HepG2 (cell line): Measurements from ENCODE around the gene NKRF. TPM values are rescaled to one million over a fixed set of nuclear protein-coding genes. Genes with fewer than 3 reads are reported as not detected.

Experiments
- ATAC-seq: fragments of 200-7000 bp; cut with Tn5 transposase; 3 replicates; pipeline ENCODE4 v1.9.1; 2020; ENCODE audit warnings: mild to moderate bottlenecking, moderate library complexity
- BruUV-seq: library from RNA; stranded (reverse); fragments of 400-500 nt; replicated peaks from 2 replicates; lab custom pipeline; 2021; lab: Mats Ljungman, UMichigan
- CTCF ChIA-PET: fragments of 300-600 bp; formaldehyde crosslinking; extraction: SDS; loops from one replicate; lab custom pipeline; 2021; ENCODE audit warnings: low total read pairs, inconsistent platforms, low intra/inter-chr PET ratio; lab: Yijun Ruan, JAX
- POLR2A ChIA-PET: fragments of 350-600 bp; sonication (Branson Sonifier 250); formaldehyde crosslinking; loops from one replicate; lab custom pipeline; 2020; ENCODE audit warnings: antibody characterized with exemption, inconsistent platforms; lab: Yijun Ruan, JAX
- DNase-seq: peaks from one replicate; pipeline ENCODE4 v3.0.0-alpha.2; 2015; ENCODE audit warnings: low spot score
- FAIRE-seq: peaks from 3 replicates; lab custom pipeline; 2011; peaks lifted over from hg19 to GRCh38; lab: Jason Lieb, UNC
- H2AFZ ChIP-seq: one replicate; pipeline ENCODE4 v1.6.1; 2011; ENCODE audit warnings: low read length, inconsistent platforms
- H3K27ac ChIP-seq: fragments of 300-600 bp; 3 replicates; pipeline ENCODE4 v1.8.0; 2011; ENCODE audit warnings: mixed run types, mild to moderate bottlenecking, mixed read lengths, low read length, inconsistent platforms; ENCODE audit not compliant: insufficient read depth; ENCODE audit errors: extremely low read length
- H3K27me3 ChIP-seq, 2 experiments: fragments of 200-600 bp in 1 of 2; 2 replicates in 1 of 2; 3 replicates in 1 of 2; pipeline versions ENCODE4 v1.6.0 to v1.8.0; 2011; ENCODE audit warnings: low read length in 2 of 2, mild to moderate bottlenecking in 2 of 2, moderate library complexity in 2 of 2, inconsistent platforms in 1 of 2; ENCODE audit not compliant: insufficient read depth in 2 of 2, control insufficient read depth in 1 of 2
- H3K36me3 ChIP-seq, 2 experiments: fragments of 200-600 bp in 1 of 2; replicated peaks in 1 of 2; 2 replicates in 1 of 2; 3 replicates in 1 of 2; pipeline versions ENCODE4 v1.5.1 to v1.8.0; 2011; ENCODE audit warnings: low read length in 2 of 2, inconsistent platforms in 1 of 2; ENCODE audit not compliant: insufficient read depth in 2 of 2, control insufficient read depth in 1 of 2
- H3K4me1 ChIP-seq: 2 replicates; pipeline ENCODE4 v1.5.1; 2012; ENCODE audit warnings: low read length, inconsistent platforms; ENCODE audit not compliant: insufficient read depth
- H3K4me2 ChIP-seq: 2 replicates; pipeline ENCODE4 v1.6.0; 2011; ENCODE audit warnings: low read depth, low read length, inconsistent platforms
- H3K4me3 ChIP-seq, 3 experiments: fragments of 200-600 bp in 1 of 3; sonication (generic), shearing (Covaris generic) in 1 of 3; replicated peaks in 1 of 3; 2 replicates each; pipeline ENCODE4 v1.5.1; 2011 to 2016; ENCODE audit warnings: low read length in 3 of 3, inconsistent platforms in 2 of 3, low read depth in 2 of 3, mild to moderate bottlenecking in 2 of 3, control low read depth in 1 of 3, mixed read lengths in 1 of 3; ENCODE audit not compliant: insufficient read depth in 1 of 3
- H3K79me2 ChIP-seq: one replicate; pipeline ENCODE4 v1.6.1; 2011; ENCODE audit warnings: low read length, inconsistent platforms; ENCODE audit not compliant: insufficient read depth
- H3K9ac ChIP-seq: 2 replicates; pipeline ENCODE4 v1.6.0; 2011; ENCODE audit warnings: mild to moderate bottlenecking, low read depth, low read length, inconsistent platforms; ENCODE audit not compliant: insufficient read depth
- H3K9me3 ChIP-seq: 2 replicates; pipeline ENCODE4 v1.5.1; 2012; ENCODE audit warnings: mild to moderate bottlenecking, low read length
- H4K20me1 ChIP-seq: 2 replicates; pipeline ENCODE4 v1.6.0; 2011; ENCODE audit warnings: inconsistent platforms, mild to moderate bottlenecking, low read length, moderate library complexity; ENCODE audit not compliant: insufficient read depth
- ATF1 ChIP-seq: IDR thresholded peaks from 2 replicates; pipeline ENCODE4 v1.6.1; 2016; ENCODE audit warnings: mild to moderate bottlenecking, control low read depth
- DDIT3 ChIP-seq: sonication (generic); formaldehyde crosslinking; IDR thresholded peaks from 2 replicates; pipeline ENCODE4 v1.4.0; 2020; ENCODE audit warnings: mild to moderate bottlenecking, missing genetic modification reagents
- HMGXB4 ChIP-seq, 2 experiments: sonication (generic) in 1 of 2; formaldehyde crosslinking in 1 of 2; IDR thresholded peaks; 2 replicates each; pipeline versions ENCODE4 v1.4.0 to v1.6.1; 2018 to 2020; ENCODE audit warnings: missing genetic modification reagents in 2 of 2, borderline replicate concordance in 1 of 2, low read depth in 1 of 2, mild to moderate bottlenecking in 1 of 2, missing biosample characterization in 1 of 2
- JDP2 ChIP-seq: sonication (generic); formaldehyde crosslinking; IDR thresholded peaks from 2 replicates; pipeline ENCODE4 v1.8.1; 2022; ENCODE audit warnings: missing genetic modification reagents, borderline replicate concordance
- MBD4 ChIP-seq: IDR thresholded peaks from 2 replicates; pipeline ENCODE4 v1.6.1; 2012; ENCODE audit warnings: low read length, inconsistent platforms, borderline replicate concordance
- RAD51 ChIP-seq: fragments of 450-650 bp; IDR thresholded peaks from 2 replicates; pipeline ENCODE4 v1.6.1; 2016; ENCODE audit warnings: borderline replicate concordance
- SKI ChIP-seq: fragments of 450-650 bp; IDR thresholded peaks from one replicate; pipeline ENCODE4 v1.6.1; 2018; ENCODE audit warnings: mild to moderate bottlenecking; ENCODE audit not compliant: partially characterized antibody
- SKIL ChIP-seq: sonication (generic); formaldehyde crosslinking; IDR thresholded peaks from 2 replicates; pipeline ENCODE4 v1.8.0; 2022; ENCODE audit warnings: missing genetic modification reagents, mild to moderate bottlenecking, moderate library complexity, borderline replicate concordance
- USF2 ChIP-seq, 2 experiments: sonication (generic) in 1 of 2; formaldehyde crosslinking in 1 of 2; IDR thresholded peaks; 2 replicates each; pipeline versions ENCODE4 v1.5.1 to v1.6.1; 2011 to 2020; ENCODE audit warnings: borderline replicate concordance in 1 of 2, low read depth in 1 of 2, low read length in 1 of 2, mild to moderate bottlenecking in 1 of 2, missing genetic modification reagents in 1 of 2, moderate library complexity in 1 of 2
- ZBTB26 ChIP-seq: IDR thresholded peaks from 2 replicates; pipeline ENCODE4 v1.6.1; 2016; ENCODE audit warnings: missing compliant biosample characterization, missing genetic modification reagents, borderline replicate concordance
- ZNF282 ChIP-seq: fragments of 450-650 bp; IDR thresholded peaks from 2 replicates; pipeline ENCODE4 v1.6.1; 2018; ENCODE audit not compliant: partially characterized antibody
- ZNF550 ChIP-seq: sonication (generic); formaldehyde crosslinking; IDR thresholded peaks from 2 replicates; pipeline ENCODE4 v1.4.0; 2020; ENCODE audit warnings: mild to moderate bottlenecking, missing genetic modification reagents, borderline replicate concordance
- ZNF720 ChIP-seq: sonication (generic); formaldehyde crosslinking; IDR thresholded peaks from 2 replicates; pipeline ENCODE4 v1.4.0; 2020; ENCODE audit warnings: missing genetic modification reagents
- ZNF878 ChIP-seq: sonication (generic); formaldehyde crosslinking; IDR thresholded peaks from 2 replicates; pipeline ENCODE4 v1.8.1; 2023; ENCODE audit warnings: mild to moderate bottlenecking, missing genetic modification reagents, moderate library complexity
- WGBS: methylation state at CpG from one replicate; pipeline ENCODE4 v1.1.6; 2017; ENCODE audit warnings: low lambda C conversion rate; 5-methylcytosine and 5-hydroxymethylcytosine counted together
- in situ Hi-C: cut with HindIII; loops from 2 replicates; pipeline ENCODE4 v1.10.0; 2017; ENCODE audit warnings: low pct_unique_long_range_greater_than_20kb; ENCODE audit not compliant: extremely low pct_ligation_motif_present
- intact Hi-C: fragments of 100-400 bp; cut with micrococcal nuclease; formaldehyde crosslinking; loops from one replicate; pipeline ENCODE4 v1.10.0; 2022; ENCODE audit not compliant: unreplicated experiment
- polyA plus RNA-seq, 8 experiments: library from polyadenylated mRNA; depleted of rRNA in 3 of 8; stranded (reverse) in 7 of 8; unstranded in 1 of 8; fragments of >200 nt; fragmentation: Illumina TruSeq in 4 of 8; extraction: Trizol in 4 of 8; gene quantifications; 2 replicates each; pipeline versions ENCODE4 v1.2.1 to v1.2.3, GENCODE V29; 2011 to 2016; ENCODE audit warnings: low read depth in 4 of 8, missing spikeins in 1 of 8, mixed read lengths in 1 of 8; ENCODE audit not compliant: insufficient read depth in 1 of 8
- total RNA-seq, 5 experiments: library from RNA; depleted of rRNA; stranded (reverse); fragments of >200 nt; fragmentation: Illumina TruSeq; extraction: Trizol; gene quantifications; 2 replicates each; pipeline ENCODE4 v1.2.3, GENCODE V29; 2016; ENCODE audit warnings: low read depth in 1 of 5

Gene NKRF
- total and polyA plus RNA-seq, 2 of the 13 experiments (the other 11 are each of a cell fraction or from before 2014, with no cell fraction given): 3.3 to 6.0 TPM

GRCh38 chrX:119643696-119644095 lies 37.5 kb upstream of the NKRF start (continued):
- TF ChIP-seq HMGXB4 (CRISPR knock-in tag; IDR thresholded peaks at IDR 0.05; ENCODE audit: borderline replicate concordance in 1 of 2, low read depth in 1 of 2) (no peak), ZNF878 (CRISPR knock-in tag) (no peak)
- TF ChIP-seq, all 625 proteins: peak for 0

GRCh38 chrX:119640731-119641170 lies 34.5 kb upstream of the NKRF start:
- Histone ChIP-seq H3K9me3 (no peaks in the 10 kb centered on the region), H3K36me3 (no peaks in the 10 kb centered on the region), H3K9ac (no peak overlapping the region), H2AFZ (no peak overlapping the region), H3K27me3 (no peaks in the 10 kb centered on the region), H3K79me2 (no peaks in the 10 kb centered on the region), H3K4me2 (no peak overlapping the region), H4K20me1 (no peaks in the 10 kb centered on the region), H3K27ac (no peak overlapping the region), H3K4me3 (no peak overlapping the region), H3K4me1 (peaks cover 6% of the 10 kb centered on the region; the same call in 1 of the 2 replicates)
- POLR2A ChIA-PET: no interaction called here
- CTCF ChIA-PET: no interaction called here
- in situ Hi-C loops: no loop called here
- no peak for DNase-seq
- no peak for FAIRE-seq
- BruUV-seq: no TSS peak
- WGBS: 85% methylated on average over 4 of the region's 5 CpGs
- intact Hi-C loops: no loop called here
- ATAC-seq: no peak
- TF ChIP-seq RAD51: no peak
- no peak for TF ChIP-seq MBD4
- no peak for TF ChIP-seq USF2 (IDR thresholded peaks at IDR 0.05; ENCODE audit: low read depth, low read length)
- TF ChIP-seq USF2 (CRISPR knock-in tag; IDR thresholded peaks at IDR 0.05; ENCODE audit: borderline replicate concordance): no peak
- TF ChIP-seq ZNF550 (CRISPR knock-in tag): no peak
- TF ChIP-seq ZNF282: no peak
- TF ChIP-seq SKIL (CRISPR knock-in tag): no peak
- TF ChIP-seq SKI: no peak
- no peak for TF ChIP-seq ZNF720 (CRISPR knock-in tag)
- TF ChIP-seq JDP2 (CRISPR knock-in tag): no peak
- no peak for TF ChIP-seq ZBTB26
- TF ChIP-seq DDIT3: no peak
- TF ChIP-seq ATF1 (CRISPR knock-in tag): no peak
